SK-N-SH (cell line): ENCODE results near the gene CPT1C.

Experiments used
- CTCF ChIP-seq: fragments of 200-600 bp; sonication (generic); IDR thresholded peaks from 2 replicates; pipeline ENCODE4 v1.6.1; 2017; ENCODE audit warnings: antibody characterized with exemption, mild to moderate bottlenecking, moderate library complexity
- NFIC ChIP-seq: IDR thresholded peaks from 2 replicates; pipeline ENCODE4 v1.4.0; 2012; ENCODE audit warnings: borderline replicate concordance
- SIN3A ChIP-seq: IDR thresholded peaks from 2 replicates; pipeline ENCODE4 v1.6.1; 2012; ENCODE audit warnings: low read depth, mild to moderate bottlenecking, low read length, moderate library complexity, borderline replicate concordance
- USF2 ChIP-seq: fragments of 150-350 bp; IDR thresholded peaks from 2 replicates; pipeline ENCODE4 v1.6.1; 2017; ENCODE audit warnings: antibody characterized with exemption, low read length, low read depth, borderline replicate concordance

- TF ChIP-seq CTCF (no peak), NFIC (peak; percentile 41; the same call in 1 of the 2 replicates), SIN3A (no peak), USF2 (no peak)
Observed at GRCh38 chr19:49676784-49677230, 14.1 kb upstream of the CPT1C start.
